OCI-LY7 (cell line): ENCODE data around the gene IL13RA1. TPM values are rescaled to one million over a fixed set of nuclear protein-coding genes. Genes with fewer than 3 reads are reported as not detected.

ENCODE experiments used
- BruUV-seq: library from RNA; stranded (reverse); fragments of 400-500 nt; replicated peaks from 2 replicates; lab custom pipeline; 2021; lab: Mats Ljungman, UMichigan
- CTCF ChIA-PET: fragments of 300-600 bp; sonication (Branson Sonifier 250); formaldehyde crosslinking; loops from one replicate; lab custom pipeline; 2022; ENCODE audit warnings: antibody characterized with exemption; ENCODE audit not compliant: unreplicated experiment; lab: Charles Lee
- POLR2A ChIA-PET: fragments of 300-600 bp; sonication (Branson Sonifier 250); formaldehyde crosslinking; loops from one replicate; lab custom pipeline; 2022; ENCODE audit warnings: antibody characterized with exemption; lab: Charles Lee
- DNase-seq: peaks from one replicate; pipeline ENCODE4 v3.0.0-alpha.2; 2015; ENCODE audit warnings: low spot score
- H2AFZ ChIP-seq: fragments of 200-600 bp; sonication (generic), shearing (Covaris generic); 2 replicates; pipeline ENCODE4 v1.6.1; 2014; ENCODE audit warnings: mild to moderate bottlenecking, antibody characterized with exemption, low read length, moderate library complexity
- H3K27ac ChIP-seq: fragments of 200-600 bp; sonication (generic); 2 replicates; pipeline ENCODE4 v1.5.1; 2014; ENCODE audit warnings: mixed run types, low read depth, mild to moderate bottlenecking, moderate library complexity, low read length, inconsistent platforms; ENCODE audit not compliant: poor library complexity, severe bottlenecking
- H3K36me3 ChIP-seq: fragments of 200-600 bp; sonication (generic); 2 replicates; pipeline ENCODE4 v1.6.1; 2014; ENCODE audit warnings: mild to moderate bottlenecking, antibody characterized with exemption, low read length, moderate library complexity, mixed read lengths; ENCODE audit not compliant: insufficient read depth
- H3K4me1 ChIP-seq: fragments of 200-600 bp; sonication (generic); 2 replicates; pipeline ENCODE4 v1.5.1; 2014; ENCODE audit warnings: mild to moderate bottlenecking, low read length; ENCODE audit not compliant: insufficient read depth, poor library complexity, severe bottlenecking
- H3K4me2 ChIP-seq: fragments of 200-600 bp; sonication (generic); 2 replicates; pipeline ENCODE4 v1.6.1; 2014; ENCODE audit warnings: mild to moderate bottlenecking, low read length
- H3K4me3 ChIP-seq: fragments of 200-600 bp; sonication (generic); 2 replicates; pipeline ENCODE4 v1.5.1; 2014; ENCODE audit warnings: mild to moderate bottlenecking, low read depth, low read length; ENCODE audit not compliant: poor library complexity, severe bottlenecking
- H3K79me2 ChIP-seq: fragments of 200-600 bp; sonication (generic); 2 replicates; pipeline ENCODE4 v1.6.1; 2016; ENCODE audit warnings: low read depth, mild to moderate bottlenecking, low read length, moderate library complexity, mixed read lengths; ENCODE audit not compliant: insufficient read depth
- H3K9me2 ChIP-seq: fragments of 200-600 bp; sonication (generic); 2 replicates; pipeline ENCODE4 v1.6.1; 2016; ENCODE audit warnings: mild to moderate bottlenecking, low read length, mixed read lengths; ENCODE audit not compliant: insufficient read depth
- H3K9me3 ChIP-seq: fragments of 200-600 bp; sonication (generic); 2 replicates; pipeline ENCODE4 v1.6.1; 2014; ENCODE audit warnings: mild to moderate bottlenecking, mixed run types, low read length, mixed read lengths
- H4K20me1 ChIP-seq: fragments of 200-600 bp; sonication (generic); 2 replicates; pipeline ENCODE4 v1.6.1; 2014; ENCODE audit warnings: mild to moderate bottlenecking, antibody characterized with exemption, low read length, moderate library complexity, mixed read lengths; ENCODE audit not compliant: insufficient read depth
- EZH2phosphoT487 ChIP-seq: fragments of 200-600 bp; sonication (generic); IDR thresholded peaks from 2 replicates; pipeline ENCODE4 v1.6.1; 2018; ENCODE audit warnings: low read depth, borderline replicate concordance, mild to moderate bottlenecking, mixed run types, antibody characterized with exemption, low read length, moderate library complexity, mixed read lengths
- intact Hi-C: fragments of 100-400 bp; cut with micrococcal nuclease; formaldehyde crosslinking; loops from one replicate; pipeline ENCODE4 v1.10.0; 2022; ENCODE audit not compliant: unreplicated experiment
- total RNA-seq, 2 experiments: library from RNA; depleted of rRNA in 1 of 2; stranded (reverse); fragments of >200 nt in 1 of 2; shearing (Covaris generic) in 1 of 2; gene quantifications; 2 replicates each; pipeline ENCODE4 v1.2.3, GENCODE V29; 2014 to 2022
- TF ChIP-seq, protein P1 (sequence below): fragments of 200-600 bp; sonication (generic); conservative IDR thresholded peaks from 2 replicates; pipeline ENCODE4 v1.5.1; 2014; ENCODE audit warnings: mild to moderate bottlenecking, antibody characterized with exemption, low read length, moderate library complexity, mixed read lengths

Gene IL13RA1
- total RNA-seq, 2 experiments from 2014 or later: not detected

- Histone ChIP-seq H3K27ac (no peak overlapping the region), H3K4me2 (no peak overlapping the region), H3K36me3 (no peaks in the 10 kb centered on the region), H3K4me3 (no peak overlapping the region), H3K9me3 (no peaks in the 10 kb centered on the region), H2AFZ (no peak overlapping the region), H3K4me1 (no peaks in the 10 kb centered on the region), H3K79me2 (no peaks in the 10 kb centered on the region), H4K20me1 (no peaks in the 10 kb centered on the region), H3K9me2 (no peaks in the 10 kb centered on the region)
- TF ChIP-seq, protein P1, sequence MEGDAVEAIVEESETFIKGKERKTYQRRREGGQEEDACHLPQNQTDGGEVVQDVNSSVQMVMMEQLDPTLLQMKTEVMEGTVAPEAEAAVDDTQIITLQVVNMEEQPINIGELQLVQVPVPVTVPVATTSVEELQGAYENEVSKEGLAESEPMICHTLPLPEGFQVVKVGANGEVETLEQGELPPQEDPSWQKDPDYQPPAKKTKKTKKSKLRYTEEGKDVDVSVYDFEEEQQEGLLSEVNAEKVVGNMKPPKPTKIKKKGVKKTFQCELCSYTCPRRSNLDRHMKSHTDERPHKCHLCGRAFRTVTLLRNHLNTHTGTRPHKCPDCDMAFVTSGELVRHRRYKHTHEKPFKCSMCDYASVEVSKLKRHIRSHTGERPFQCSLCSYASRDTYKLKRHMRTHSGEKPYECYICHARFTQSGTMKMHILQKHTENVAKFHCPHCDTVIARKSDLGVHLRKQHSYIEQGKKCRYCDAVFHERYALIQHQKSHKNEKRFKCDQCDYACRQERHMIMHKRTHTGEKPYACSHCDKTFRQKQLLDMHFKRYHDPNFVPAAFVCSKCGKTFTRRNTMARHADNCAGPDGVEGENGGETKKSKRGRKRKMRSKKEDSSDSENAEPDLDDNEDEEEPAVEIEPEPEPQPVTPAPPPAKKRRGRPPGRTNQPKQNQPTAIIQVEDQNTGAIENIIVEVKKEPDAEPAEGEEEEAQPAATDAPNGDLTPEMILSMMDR: no peak
- intact Hi-C loops: no loop called here
- no peak for DNase-seq
- POLR2A ChIA-PET: no interaction called here
- no TSS peak for BruUV-seq
- CTCF ChIA-PET: no interaction called here
Observed at GRCh38 chrX:118756101-118756500, 28.7 kb downstream of the IL13RA1 start.

DNA sequence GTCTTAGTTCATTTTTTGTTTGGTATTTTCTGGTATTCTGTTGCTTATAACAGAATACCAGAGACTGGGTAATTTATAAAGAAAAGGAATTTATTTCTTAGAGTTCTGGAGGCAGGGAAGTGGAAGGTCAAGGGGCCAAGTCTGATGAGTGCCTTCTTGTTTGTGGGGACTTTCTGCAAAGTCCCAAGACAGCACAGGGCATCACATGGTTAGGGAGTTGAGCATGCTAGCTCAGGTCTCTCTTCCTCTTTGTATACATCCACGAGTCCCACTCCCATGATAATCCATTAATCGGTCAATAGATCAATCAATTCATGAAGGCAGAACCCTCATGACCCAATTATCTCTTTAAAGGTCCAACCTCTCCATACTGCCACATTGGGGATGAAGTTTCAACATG is 31.1 kb downstream of the IL13RA1 start:
- BruUV-seq: no TSS peak
- Histone ChIP-seq H4K20me1 (no peaks in the 10 kb centered on the region), H3K36me3 (no peaks in the 10 kb centered on the region), H3K4me2 (no peak overlapping the region), H3K79me2 (no peaks in the 10 kb centered on the region), H2AFZ (no peak overlapping the region), H3K4me1 (no peaks in the 10 kb centered on the region), H3K9me2 (no peaks in the 10 kb centered on the region), H3K9me3 (no peaks in the 10 kb centered on the region), H3K27ac (no peak overlapping the region), H3K4me3 (no peak overlapping the region)
- intact Hi-C loops: no loop called here
- DNase-seq: no peak
- POLR2A ChIA-PET: no interaction called here
- TF ChIP-seq, protein P1: no peak
- TF ChIP-seq EZH2phosphoT487: no peak
- CTCF ChIA-PET: no interaction called here

DNA sequence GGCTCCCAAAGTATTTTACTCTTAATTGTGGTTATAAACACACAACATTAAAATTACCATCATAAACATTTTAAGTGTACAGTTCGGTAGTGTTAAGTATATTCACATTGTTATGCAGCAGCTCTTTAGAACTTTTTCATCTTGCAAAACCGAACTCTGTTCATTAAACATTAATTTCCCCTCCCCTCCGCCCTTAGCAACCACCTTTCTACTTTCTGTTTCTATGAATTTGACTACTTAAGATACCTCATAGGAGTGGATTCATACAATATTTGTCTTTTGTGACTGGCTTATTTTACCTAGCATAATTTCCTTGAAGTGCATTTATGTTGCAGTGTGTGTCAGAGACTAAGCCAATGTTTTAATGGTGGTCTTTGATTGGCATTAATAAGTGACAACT is 32.6 kb downstream of the IL13RA1 start:
- Histone ChIP-seq H3K4me3 (no peak overlapping the region), H3K9me3 (no peaks in the 10 kb centered on the region), H3K9me2 (no peaks in the 10 kb centered on the region), H3K79me2 (no peaks in the 10 kb centered on the region), H3K4me2 (no peak overlapping the region), H3K4me1 (no peaks in the 10 kb centered on the region), H3K27ac (no peak overlapping the region), H2AFZ (no peak overlapping the region), H4K20me1 (no peaks in the 10 kb centered on the region), H3K36me3 (no peaks in the 10 kb centered on the region)
- POLR2A ChIA-PET: interaction anchor here (0.5 to 0.6 kb wide), 3 partner anchors 25 to 412 kb away, joined by 3 to 11 read pairs (median 3); no protein-coding TSS in a partner anchor
- TF ChIP-seq, protein P1: no peak
- no peak for TF ChIP-seq EZH2phosphoT487
- CTCF ChIA-PET: no interaction called here
- BruUV-seq: no TSS peak
- intact Hi-C loops: no loop called here
- no peak for DNase-seq
